GM19438 (cell line): ENCODE data around the gene PARD6G.

Experiments
- ATAC-seq: cut with Tn5 transposase; IDR thresholded peaks from one replicate; pipeline ENCODE4 v1.9.1; 2021; ENCODE audit warnings: low read depth; ENCODE audit not compliant: unreplicated experiment

PARD6G gene

DNA sequence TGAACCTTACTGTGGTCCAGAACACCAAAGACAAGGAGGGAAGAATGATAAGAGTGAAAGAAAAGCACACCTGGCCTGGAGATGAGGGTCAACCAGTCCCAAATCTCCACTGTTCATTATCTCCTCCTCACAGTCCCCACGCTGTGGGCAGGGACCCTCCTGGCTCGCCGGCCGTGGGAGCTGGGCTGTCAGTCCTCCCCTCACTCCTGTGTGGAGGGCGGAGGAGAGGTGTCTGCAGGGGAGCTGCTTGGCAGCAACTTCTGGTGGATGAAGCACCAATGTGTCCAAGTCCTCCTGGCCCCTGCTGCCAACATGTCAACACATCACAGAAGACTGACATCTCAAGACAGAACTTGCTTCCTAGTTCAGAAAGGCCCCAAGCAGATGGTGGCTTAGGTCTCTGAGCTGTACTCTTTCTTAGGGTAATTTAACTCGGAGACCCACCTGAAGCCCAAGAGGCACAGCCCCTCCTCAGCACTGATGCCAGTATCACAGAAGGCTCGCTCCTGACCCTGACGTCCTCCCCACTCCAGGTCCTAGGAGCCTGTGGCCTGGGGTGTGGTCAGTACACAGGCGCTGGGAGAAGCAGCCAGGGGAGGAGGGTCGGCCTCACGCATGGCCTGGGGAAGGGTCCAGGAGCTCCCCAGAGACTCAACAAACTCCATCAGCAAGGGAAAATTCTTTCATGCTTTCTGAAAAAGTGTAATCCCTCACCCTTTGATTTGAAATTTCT is 54.5 kb downstream of the PARD6G start:
- no peak for ATAC-seq

DNA sequence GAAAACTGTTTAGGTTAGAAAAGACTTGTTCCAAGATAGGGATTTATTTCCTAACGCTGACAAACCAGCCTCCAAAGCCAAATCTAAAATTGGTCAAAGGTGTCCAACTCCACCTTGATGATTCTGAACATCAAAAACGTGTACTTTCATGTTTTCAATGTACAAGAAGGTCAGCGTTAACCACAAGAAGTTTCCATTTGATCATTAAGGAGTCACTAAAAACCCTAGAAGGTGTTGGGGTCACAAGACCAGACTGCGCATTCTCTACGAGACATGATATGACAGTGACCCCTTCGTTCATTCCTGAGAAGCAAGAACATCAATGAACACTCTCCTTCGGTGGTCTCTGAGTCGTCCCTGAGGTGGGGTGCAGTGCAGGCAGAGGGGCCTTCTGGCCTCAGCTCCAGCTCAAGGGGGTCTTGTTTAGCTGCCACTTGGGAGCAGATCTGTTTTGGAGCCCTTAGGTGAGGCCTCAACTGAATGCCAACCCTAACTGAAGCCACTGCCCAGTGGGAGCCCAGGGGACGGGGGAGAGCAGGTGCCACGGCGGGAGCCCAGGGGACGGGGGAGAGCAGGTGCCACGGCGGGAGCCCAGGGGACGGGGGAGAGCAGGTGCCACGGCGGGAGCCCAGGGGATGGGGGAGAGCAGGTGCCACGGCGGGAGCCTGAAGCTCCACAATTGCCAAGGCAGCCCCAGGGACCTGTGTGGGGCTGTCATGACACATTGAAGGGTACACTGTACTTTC is 55.2 kb downstream of the PARD6G start:
- ATAC-seq: no peak

DNA sequence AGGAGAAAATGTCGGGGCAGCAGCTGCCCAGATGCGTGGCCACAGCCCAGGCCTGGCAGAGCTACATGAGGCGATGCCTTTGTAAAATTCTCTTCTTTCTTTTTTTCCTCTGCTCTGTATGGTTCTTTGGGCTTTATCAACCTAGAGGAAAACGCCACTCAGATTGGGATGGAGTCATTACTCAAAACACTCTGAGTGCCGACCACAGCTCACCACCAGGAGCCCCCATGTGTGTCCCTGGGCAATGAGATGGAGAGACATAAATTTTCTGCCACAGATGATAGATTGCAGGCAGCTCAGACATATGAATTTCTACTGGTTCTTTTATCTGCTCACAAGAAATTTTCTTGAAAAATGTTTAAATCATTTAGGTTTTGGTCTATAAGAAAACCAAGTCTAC is 56.0 kb downstream of the PARD6G start:
- no peak for ATAC-seq

DNA sequence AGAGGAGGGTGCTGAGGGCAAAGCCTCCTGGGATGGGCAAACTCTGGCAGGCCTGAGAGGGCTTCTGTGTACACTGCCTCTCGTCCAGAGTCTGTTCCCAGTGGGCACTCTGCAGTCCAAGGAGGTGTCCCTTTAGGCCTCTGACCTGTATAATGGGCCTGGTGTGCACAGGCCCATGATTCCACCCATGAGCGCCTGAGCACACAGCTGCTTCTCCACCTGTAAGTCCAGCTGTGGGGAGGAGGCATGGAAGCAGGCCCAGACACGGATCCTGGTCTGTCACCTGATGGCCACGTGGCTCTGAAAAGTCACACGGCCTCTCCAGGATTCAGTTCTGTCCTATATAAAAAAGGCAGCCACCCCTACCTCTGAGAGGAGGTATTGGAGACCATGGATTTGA is 57.0 kb downstream of the PARD6G start:
- ATAC-seq: no peak

DNA sequence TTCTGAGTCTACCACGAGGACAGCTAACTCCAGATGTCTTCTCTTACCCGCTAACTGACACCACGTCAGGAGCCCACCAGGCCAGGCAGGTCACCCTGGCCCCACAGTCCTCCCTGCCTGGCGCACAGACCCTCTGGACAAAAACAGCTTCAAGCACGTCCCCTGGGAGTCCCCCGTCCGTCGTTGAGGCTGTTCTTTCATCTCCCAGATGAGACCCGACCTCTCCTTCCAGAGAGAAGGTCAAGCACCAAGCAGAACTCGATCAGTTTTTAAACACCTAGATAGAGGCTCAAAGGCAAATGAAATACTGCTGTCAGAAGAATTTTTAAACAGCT is 57.8 kb downstream of the PARD6G start:
- no peak for ATAC-seq

DNA sequence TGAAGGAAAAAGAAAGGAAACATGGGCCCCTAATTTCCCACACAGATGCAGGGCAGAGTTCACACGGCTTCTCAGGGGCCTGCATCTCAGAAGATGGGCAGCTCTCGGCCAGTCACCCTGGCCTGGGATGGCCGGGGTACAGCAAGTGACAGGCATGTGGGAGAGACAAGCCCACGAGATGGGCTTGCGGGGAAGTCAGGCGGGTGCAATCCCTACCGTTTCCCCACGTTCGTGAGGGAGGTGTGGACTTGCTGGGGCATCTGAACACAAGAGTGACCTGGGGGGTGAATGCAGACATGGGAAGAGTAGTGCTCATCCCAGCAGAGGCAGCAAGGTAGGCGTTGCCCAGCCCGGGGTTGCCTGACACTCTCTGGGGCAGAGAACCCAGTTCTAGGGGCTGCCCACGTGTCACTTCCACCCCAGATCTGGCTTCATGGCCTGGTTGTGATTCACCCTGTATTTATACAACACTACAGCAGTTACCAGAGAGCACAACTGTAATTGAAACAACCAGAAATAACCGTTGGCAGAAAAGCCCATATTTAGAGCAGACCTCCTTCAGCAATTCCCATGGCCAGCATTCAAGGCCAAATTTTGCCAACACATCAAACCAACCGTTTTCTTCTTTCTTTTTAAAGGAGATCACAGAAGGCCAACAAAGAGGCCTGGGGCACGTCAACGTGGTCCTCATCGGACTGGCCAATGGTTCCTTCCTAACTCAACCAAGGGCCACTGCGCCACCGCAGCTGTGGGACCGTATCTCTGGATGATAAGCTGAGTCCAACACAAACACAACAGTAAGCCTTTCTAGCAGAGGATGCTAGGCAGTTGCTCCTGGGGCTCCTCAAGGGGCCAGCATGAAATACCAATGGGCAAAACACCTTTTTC is 58.4 kb downstream of the PARD6G start:
- ATAC-seq: no peak

DNA sequence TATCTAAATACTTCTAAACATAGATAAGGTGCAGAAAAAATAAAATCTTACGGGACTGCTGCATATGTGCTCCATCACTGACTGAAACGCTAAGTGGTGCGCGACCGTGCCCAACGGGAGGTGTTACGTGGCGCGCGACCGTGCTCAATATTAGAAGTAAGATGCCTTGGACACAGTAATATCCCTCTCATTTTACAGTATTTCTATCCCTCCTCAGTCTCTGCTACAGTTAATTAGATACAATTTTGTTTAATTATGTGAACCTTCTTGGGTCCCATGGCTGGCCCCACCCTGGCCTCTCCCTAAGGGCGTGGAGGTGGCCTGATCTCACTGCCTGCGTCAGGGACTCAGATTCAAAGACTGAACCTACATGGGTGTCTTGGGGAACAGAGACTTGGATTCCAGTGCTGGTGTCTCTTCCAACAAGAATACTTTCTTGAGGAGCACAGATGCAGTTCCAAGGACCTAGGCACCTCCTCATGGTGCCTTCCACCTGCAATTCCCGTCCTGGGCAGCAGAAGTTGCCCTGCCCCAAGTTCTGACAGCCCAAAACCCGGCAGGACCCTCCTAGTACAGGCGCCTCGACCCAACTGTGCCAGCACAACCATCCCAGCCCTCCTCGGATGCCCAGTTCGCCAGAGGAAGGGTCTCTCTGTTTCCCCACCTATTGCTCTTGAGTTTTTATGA is 59.2 kb downstream of the PARD6G start:
- no peak for ATAC-seq

DNA sequence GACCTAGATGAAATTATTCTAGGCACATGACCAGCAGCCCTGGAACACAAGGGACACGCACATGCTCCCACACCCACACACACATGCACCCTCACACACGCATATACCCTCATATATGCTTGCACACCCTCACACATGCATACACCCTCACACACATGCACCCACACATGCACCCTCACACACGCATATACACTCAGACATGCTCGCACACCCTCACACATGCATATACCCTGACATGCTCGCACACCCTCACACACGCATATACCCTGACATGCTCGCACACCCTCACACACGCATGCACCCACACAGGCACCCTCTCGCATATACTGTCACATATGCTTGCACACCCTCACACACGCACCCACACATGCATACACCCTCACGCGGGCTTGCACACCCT is 61.8 kb downstream of the PARD6G start:
- ATAC-seq: no peak

DNA sequence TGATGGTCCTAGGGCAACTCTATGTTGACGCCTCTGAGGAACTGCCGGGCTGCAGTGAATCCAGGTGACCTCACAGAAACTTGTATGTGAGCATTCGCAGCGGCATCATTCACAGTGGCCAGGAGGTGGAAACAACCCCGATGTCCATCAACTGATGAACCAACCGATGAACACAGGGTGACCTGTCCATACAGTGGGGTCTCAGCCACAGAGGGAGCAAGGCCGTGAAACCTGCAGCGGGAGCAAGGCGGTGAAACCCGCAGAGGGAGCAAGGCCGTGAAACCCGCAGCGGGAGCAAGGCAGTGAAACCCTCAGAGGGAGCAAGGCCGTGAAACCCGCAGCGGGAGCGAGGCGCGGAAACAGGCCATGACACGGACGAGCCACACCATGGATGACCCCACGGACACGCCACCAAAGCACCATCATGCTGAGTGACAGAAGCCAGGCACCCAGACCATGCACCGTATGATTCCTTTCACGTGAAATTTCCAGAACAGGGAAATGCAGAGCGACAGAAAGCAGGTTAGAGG is 63.0 kb downstream of the PARD6G start:
- no peak for ATAC-seq

DNA sequence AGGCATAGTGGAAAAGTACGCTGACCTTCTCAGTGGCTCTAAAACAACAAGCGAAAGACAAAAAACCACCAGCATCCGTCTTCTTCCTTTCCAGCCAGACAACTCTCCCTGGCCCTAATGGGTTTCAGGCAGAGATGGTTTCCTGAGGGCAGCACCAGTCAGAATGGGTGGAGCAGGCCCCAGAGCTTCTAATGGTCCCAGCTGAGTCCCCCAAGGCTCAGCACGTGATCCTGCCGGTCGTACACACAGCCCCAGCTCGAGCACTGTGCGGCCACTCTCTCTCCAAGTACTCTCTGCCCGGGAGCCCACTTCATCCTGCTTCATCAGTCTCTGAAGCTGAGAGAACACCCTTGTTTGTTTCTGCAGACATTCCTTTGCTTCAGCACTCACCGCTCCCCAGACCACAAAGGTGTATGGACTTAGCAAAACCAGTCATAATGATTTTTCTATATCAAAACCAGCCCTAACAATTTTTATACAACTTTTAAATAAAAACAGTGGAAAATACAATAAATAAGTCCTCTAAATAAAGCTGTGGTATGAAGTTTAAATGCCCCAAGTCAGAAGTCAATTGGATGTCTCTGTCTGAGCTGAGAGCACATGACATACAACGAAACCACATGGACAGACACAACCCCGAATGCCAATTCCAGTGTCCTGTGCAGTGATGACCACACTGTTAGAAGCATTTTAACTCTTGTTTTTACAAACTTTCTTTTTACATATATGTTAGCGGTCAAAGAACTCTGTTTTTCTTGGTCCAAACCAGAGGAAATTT is 63.9 kb downstream of the PARD6G start:
- no peak for ATAC-seq

DNA sequence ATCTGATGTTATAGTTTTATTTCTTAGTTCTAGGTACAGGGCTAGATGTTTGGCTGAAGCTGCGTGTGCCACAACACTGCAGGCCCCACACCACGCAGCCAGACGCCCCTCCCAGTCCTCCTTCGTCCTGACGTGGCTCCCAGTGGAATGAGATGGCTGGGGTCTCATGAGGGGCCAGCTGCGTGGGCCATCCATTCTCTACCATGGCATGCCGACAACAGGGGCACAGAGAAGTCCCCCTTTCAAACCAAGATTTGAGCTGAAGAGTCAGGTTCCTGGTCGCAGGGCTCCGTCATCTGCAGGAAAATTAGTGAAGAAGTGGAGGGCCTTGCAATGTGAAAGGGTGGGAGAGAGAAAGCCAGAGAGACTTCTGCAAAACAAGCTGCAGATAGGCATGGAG is 64.5 kb downstream of the PARD6G start:
- no peak for ATAC-seq

DNA sequence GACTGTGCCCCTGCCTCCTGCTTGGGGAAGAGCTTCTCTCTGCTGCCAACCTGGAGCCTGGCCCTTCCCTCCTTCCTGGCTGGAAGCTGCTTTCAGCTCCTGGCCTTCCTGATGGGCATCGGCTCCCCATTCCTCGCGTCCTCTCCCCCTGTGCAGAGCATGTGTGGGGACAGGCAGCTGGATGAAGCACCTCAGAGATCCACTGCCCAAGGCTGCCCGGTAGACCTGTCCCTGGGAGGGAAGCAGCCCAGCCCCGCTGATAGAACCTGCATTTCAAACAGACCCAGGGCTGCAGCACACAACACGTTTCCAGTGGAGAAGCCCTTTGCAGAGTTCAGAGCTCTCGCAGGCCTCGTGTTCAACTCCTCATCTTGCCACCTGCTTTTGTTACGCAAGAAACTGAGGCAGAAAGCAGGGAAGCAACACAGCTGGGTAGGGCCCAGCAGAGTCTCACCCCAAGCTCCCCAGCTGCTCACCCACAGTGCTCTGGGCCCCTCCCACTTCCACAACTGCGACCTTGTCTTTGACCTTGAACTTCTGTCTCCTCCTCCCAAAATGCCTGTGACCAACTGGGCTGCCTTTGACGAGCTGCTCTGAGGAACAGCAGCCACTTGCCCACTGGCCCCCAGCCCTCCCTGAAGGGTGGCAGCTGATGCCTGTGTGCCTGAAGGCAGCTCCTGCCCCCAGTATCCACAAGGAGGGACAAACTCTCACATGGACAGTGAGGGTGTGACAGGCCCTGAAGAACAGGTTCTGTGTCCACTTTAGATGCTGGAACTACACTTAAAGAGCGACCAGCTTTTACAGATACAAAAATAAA is 65.5 kb downstream of the PARD6G start:
- no peak for ATAC-seq

DNA sequence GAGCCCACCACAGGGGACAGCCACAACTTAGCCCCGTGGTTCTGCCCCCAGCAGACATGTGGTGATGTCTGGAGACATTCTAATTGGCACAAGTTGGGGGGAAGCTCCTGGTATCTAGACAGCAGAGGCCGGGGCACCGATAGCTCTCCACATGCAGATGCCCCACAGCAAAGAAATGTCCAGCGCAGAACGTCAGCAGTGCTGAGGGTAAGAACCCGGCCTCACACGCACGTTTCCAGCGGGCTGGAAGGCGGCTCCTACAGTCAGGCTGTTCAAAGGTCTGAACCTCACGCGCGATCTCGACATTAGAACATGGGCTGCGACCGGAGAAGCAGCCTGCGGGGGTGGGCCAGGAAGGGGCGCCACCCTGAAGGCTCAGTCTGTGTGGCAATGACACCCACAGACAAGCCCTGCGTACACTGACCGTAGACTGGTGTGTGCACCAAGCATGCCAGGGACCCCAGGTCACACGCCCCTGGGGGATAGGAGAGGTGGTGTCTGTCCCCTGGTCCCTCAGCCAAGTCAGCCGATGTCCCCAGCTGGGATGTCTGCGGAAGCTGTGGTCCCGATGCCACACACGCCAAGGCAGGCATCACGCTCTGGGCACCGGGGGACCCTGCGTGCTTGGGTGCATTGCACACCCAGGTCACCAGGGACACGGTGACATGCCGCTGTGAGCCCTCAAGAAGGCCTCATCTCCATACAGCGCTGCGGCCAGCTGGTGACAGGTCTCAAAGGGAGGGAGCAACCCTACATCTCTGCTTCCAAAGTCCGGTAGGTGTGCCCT is 66.3 kb downstream of the PARD6G start:
- no peak for ATAC-seq

DNA sequence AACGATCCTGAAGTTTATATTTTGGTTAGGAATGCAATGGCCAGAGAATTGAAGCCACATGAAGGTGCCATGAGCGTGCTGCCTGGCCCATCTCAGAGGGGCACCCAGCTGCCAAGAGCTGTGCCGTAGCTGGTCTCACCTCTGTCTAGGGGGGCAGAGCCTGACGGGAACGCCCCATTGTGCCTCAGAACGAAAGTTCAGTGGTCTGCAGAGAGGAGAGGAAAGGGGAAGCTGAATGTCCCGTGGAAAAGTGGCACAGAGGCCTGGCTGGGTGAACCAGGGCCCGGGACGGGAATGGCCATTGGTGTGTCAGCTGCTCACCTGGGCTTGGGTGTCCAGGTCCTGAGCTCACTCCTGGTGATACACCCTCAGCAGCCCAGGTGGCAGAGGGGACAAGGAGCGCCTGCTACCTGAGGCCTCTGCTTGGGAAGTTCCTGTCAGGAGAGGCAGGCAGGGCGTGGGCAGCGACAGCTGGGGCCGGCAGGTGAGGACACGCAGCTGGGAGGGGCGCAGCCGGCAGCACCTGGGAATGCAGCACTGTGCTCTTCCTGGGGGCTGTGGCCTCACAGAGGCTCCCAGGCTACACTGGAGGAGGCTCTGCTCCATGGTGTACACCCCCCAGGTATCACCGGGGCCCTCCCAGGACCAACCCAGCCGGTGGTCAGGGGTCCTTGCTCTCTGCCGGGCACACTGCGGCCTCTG is 67.3 kb downstream of the PARD6G start:
- no peak for ATAC-seq

DNA sequence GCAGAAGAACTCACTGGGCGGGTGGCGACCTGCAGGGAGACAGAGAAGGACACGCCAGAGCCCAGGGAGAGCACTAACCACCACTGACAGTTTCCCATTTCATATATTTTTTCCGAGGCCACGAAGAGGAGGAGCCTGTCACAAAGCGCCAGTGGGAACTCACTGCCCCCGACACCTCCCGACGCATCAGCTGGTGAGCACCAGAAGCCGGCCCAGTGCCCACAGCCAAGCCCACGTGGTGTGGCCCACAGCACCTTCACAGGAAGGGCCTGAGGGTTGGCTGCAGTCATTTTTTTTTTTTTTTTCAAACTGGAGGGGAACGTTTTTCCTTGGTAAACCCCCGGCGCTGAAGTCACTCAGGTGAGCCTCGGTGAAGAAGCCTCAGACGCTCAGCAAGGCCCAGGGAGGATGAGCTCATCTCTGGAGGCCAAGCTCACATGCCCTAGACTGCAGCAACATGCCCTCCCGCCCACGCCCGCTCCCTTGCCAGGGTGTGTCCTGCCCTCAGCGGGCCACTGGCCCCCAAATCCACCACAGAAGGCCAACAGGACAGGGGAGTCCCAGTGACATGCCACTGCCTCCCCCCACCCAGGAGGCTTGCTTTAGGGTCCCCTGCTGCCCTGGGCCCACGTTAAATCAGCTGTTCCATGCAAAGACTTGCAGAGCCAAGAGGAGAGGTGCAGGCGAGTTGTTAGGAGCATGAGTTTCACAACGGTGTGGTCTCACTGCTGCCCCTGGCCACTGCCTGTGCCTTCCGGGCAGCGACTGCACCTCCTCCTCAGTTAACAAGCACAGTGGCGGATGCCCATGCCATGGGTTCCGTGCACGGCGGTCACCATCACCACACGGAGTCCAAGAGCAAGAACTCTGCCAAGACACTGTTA is 68.1 kb downstream of the PARD6G start:
- no peak for ATAC-seq

DNA sequence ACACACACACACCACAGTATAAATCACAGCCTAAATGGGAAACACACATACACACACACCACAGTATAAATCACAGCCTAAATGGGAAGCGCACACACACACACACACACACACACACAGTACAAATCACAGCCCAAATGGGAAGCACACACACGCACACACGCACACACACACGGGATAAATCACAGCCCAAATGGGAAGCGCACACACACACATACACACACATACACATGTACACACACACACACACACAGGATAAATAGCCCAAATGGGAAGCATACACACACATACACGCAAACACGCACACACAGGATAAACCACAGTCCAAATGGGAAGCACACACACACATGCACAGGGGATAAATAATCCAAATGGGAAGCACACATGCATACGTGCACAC is 70.2 kb downstream of the PARD6G start:
- no peak for ATAC-seq
